ENCODE results near the gene ERP27. TPM values are rescaled to one million over a fixed set of nuclear protein-coding genes. Genes with fewer than 3 reads are reported as not detected.

Gene ERP27
- total and polyA plus RNA-seq, 2 donors: 1.3 to 4.4 TPM

GRCh38 chr12:14962153-14962539, 23.8 kb upstream of the ERP27 start:
- Histone ChIP-seq H3K9me3 (ENCODE audit: control insufficient read depth in 2 of 2, insufficient read depth in 1 of 2, low read length in 1 of 2) (no peaks in the 10 kb centered on the region), H3K4me3 (ENCODE audit: low read length in 2 of 2) (peak overlapping the region; percentile 91), H3K36me3 (ENCODE audit: control insufficient read depth in 2 of 2, insufficient read depth in 2 of 2, low read length in 1 of 2) (peaks cover 9 to 12% of the 10 kb centered on the region in 2 donors), H3K4me1 (ENCODE audit: control insufficient read depth in 2 of 2, insufficient read depth in 2 of 2, low read length in 2 of 2) (peaks cover 9 to 30% of the 10 kb centered on the region in 2 donors), H3K27ac (ENCODE audit: low read depth in 1 of 2, low read length in 1 of 2) (peak overlapping the region; percentile 59 to 99), H3K27me3 (ENCODE audit: control insufficient read depth in 2 of 2, insufficient read depth in 1 of 2, low read length in 1 of 2) (no peaks in the 10 kb centered on the region)
- peak in 2 of 9 donors; percentile 28 to 67 for DNase-seq (ENCODE audit: low read depth in 6 of 9, low spot score in 9 of 9)
- WGBS: 41% methylated on average over 3 of the region's 3 CpGs

GRCh38 chr12:14961466-14962152, 23.3 kb upstream of the ERP27 start, which contains the start of gene ARHGDIB:
TSS of gene ARHGDIB (minus strand) at chr12:14961601. CDS start at chr12:14950712, 10,889 bp downstream.
- Histone ChIP-seq H3K4me1 (ENCODE audit: control insufficient read depth in 2 of 2, insufficient read depth in 2 of 2, low read length in 2 of 2) (peaks cover 12 to 34% of the 10 kb centered on the region in 2 donors), H3K4me3 (ENCODE audit: low read length in 2 of 2) (peak within 1 kb of the TSS; percentile 91), H3K9me3 (ENCODE audit: control insufficient read depth in 2 of 2, insufficient read depth in 1 of 2, low read length in 1 of 2) (no peaks in the 10 kb centered on the region), H3K27me3 (ENCODE audit: control insufficient read depth in 2 of 2, insufficient read depth in 1 of 2, low read length in 1 of 2) (no peaks in the 10 kb centered on the region), H3K27ac (ENCODE audit: low read depth in 1 of 2, low read length in 1 of 2) (peak within 1 kb of the TSS; percentile 99), H3K36me3 (ENCODE audit: control insufficient read depth in 2 of 2, insufficient read depth in 2 of 2, low read length in 1 of 2) (peaks cover 9 to 15% of the 10 kb centered on the region in 2 donors)
- WGBS: 4% methylated on average over 14 of the region's 14 CpGs
- DNase-seq (ENCODE audit: low read depth in 6 of 9, low spot score in 9 of 9): peak in 8 of 9 donors; percentile 75 to 97 (median 92)

GRCh38 chr12:14960548-14961465, 22.5 kb upstream of the ERP27 start:
- WGBS: 2% methylated on average over 13 of the region's 13 CpGs
- Histone ChIP-seq H3K4me3 (ENCODE audit: low read length in 2 of 2) (peak overlapping the region; percentile 91), H3K4me1 (ENCODE audit: control insufficient read depth in 2 of 2, insufficient read depth in 2 of 2, low read length in 2 of 2) (peaks cover 17 to 42% of the 10 kb centered on the region in 2 donors), H3K9me3 (ENCODE audit: control insufficient read depth in 2 of 2, insufficient read depth in 1 of 2, low read length in 1 of 2) (no peaks in the 10 kb centered on the region), H3K36me3 (ENCODE audit: control insufficient read depth in 2 of 2, insufficient read depth in 2 of 2, low read length in 1 of 2) (peaks cover 12 to 19% of the 10 kb centered on the region in 2 donors), H3K27me3 (ENCODE audit: control insufficient read depth in 2 of 2, insufficient read depth in 1 of 2, low read length in 1 of 2) (no peaks in the 10 kb centered on the region), H3K27ac (ENCODE audit: low read depth in 1 of 2, low read length in 1 of 2) (peak overlapping the region; percentile 99)
- DNase-seq (ENCODE audit: low read depth in 6 of 9, low spot score in 9 of 9): peak in 4 of 9 donors; percentile 62 to 82 (median 72)

GRCh38 chr12:14959916-14960496, 21.7 kb upstream of the ERP27 start:
- peak overlapping the region; percentile 91 for H3K4me3 ChIP-seq (ENCODE audit: low read length in 2 of 2)
- H3K27ac ChIP-seq (ENCODE audit: low read depth in 1 of 2, low read length in 1 of 2): peak overlapping the region; percentile 82 to 99
- no peaks in the 10 kb centered on the region for H3K27me3 ChIP-seq (ENCODE audit: control insufficient read depth in 2 of 2, insufficient read depth in 1 of 2, low read length in 1 of 2)
- WGBS: 4% methylated on average over 4 of the region's 4 CpGs
- H3K36me3 ChIP-seq (ENCODE audit: control insufficient read depth in 2 of 2, insufficient read depth in 2 of 2, low read length in 1 of 2): peaks cover 12 to 25% of the 10 kb centered on the region in 2 donors
- peaks cover 17 to 42% of the 10 kb centered on the region in 2 donors for H3K4me1 ChIP-seq (ENCODE audit: control insufficient read depth in 2 of 2, insufficient read depth in 2 of 2, low read length in 2 of 2)
- H3K9me3 ChIP-seq (ENCODE audit: control insufficient read depth in 2 of 2, insufficient read depth in 1 of 2, low read length in 1 of 2): no peaks in the 10 kb centered on the region
- DNase-seq (ENCODE audit: low read depth in 6 of 9, low spot score in 9 of 9): peak in 1 of 9 donors; percentile 54

- H3K9me3 ChIP-seq (ENCODE audit: control insufficient read depth in 2 of 2, insufficient read depth in 1 of 2, low read length in 1 of 2): no peaks in the 10 kb centered on the region
- 4% methylated on average over 3 of the region's 3 CpGs for WGBS
- H3K27ac ChIP-seq (ENCODE audit: low read depth in 1 of 2, low read length in 1 of 2): peak overlapping the region; percentile 82 to 99
- DNase-seq (ENCODE audit: low read depth in 6 of 9, low spot score in 9 of 9): peak in 2 of 9 donors; percentile 37 to 69
- no peaks in the 10 kb centered on the region for H3K27me3 ChIP-seq (ENCODE audit: control insufficient read depth in 2 of 2, insufficient read depth in 1 of 2, low read length in 1 of 2)
- peaks cover 12 to 26% of the 10 kb centered on the region in 2 donors for H3K36me3 ChIP-seq (ENCODE audit: control insufficient read depth in 2 of 2, insufficient read depth in 2 of 2, low read length in 1 of 2)
- H3K4me1 ChIP-seq (ENCODE audit: control insufficient read depth in 2 of 2, insufficient read depth in 2 of 2, low read length in 2 of 2): peaks cover 18 to 43% of the 10 kb centered on the region in 2 donors
- peak overlapping the region; percentile 91 for H3K4me3 ChIP-seq (ENCODE audit: low read length in 2 of 2)
Measured at GRCh38 chr12:14959463-14959862, 21.1 kb upstream of the ERP27 start.

GRCh38 chr12:14959126-14959440, 20.7 kb upstream of the ERP27 start:
- WGBS: 46% methylated on average over 10 of the region's 10 CpGs
- Histone ChIP-seq H3K9me3 (ENCODE audit: control insufficient read depth in 2 of 2, insufficient read depth in 1 of 2, low read length in 1 of 2) (no peaks in the 10 kb centered on the region), H3K4me1 (ENCODE audit: control insufficient read depth in 2 of 2, insufficient read depth in 2 of 2, low read length in 2 of 2) (peaks cover 22 to 47% of the 10 kb centered on the region in 2 donors), H3K4me3 (ENCODE audit: low read length in 2 of 2) (peak overlapping the region; percentile 91), H3K36me3 (ENCODE audit: control insufficient read depth in 2 of 2, insufficient read depth in 2 of 2, low read length in 1 of 2) (peaks cover 12 to 30% of the 10 kb centered on the region in 2 donors), H3K27ac (ENCODE audit: low read depth in 1 of 2, low read length in 1 of 2) (peak overlapping the region; percentile 82 to 99), H3K27me3 (ENCODE audit: control insufficient read depth in 2 of 2, insufficient read depth in 1 of 2, low read length in 1 of 2) (no peaks in the 10 kb centered on the region)
- peak in 1 of 9 donors; percentile 55 for DNase-seq (ENCODE audit: low read depth in 6 of 9, low spot score in 9 of 9)

GRCh38 chr12:14958361-14959125, 20.2 kb upstream of the ERP27 start:
- DNase-seq (ENCODE audit: low read depth in 6 of 9, low spot score in 9 of 9): peak in 2 of 9 donors; percentile 42 to 69
- Histone ChIP-seq H3K4me1 (ENCODE audit: control insufficient read depth in 2 of 2, insufficient read depth in 2 of 2, low read length in 2 of 2) (peaks cover 27 to 51% of the 10 kb centered on the region in 2 donors), H3K27me3 (ENCODE audit: control insufficient read depth in 2 of 2, insufficient read depth in 1 of 2, low read length in 1 of 2) (no peaks in the 10 kb centered on the region), H3K4me3 (ENCODE audit: low read length in 2 of 2) (peak overlapping the region; percentile 91), H3K9me3 (ENCODE audit: control insufficient read depth in 2 of 2, insufficient read depth in 1 of 2, low read length in 1 of 2) (no peaks in the 10 kb centered on the region), H3K36me3 (ENCODE audit: control insufficient read depth in 2 of 2, insufficient read depth in 2 of 2, low read length in 1 of 2) (peaks cover 12 to 32% of the 10 kb centered on the region in 2 donors), H3K27ac (ENCODE audit: low read depth in 1 of 2, low read length in 1 of 2) (peak overlapping the region; percentile 82 to 99)
- 20% methylated on average over 11 of the region's 11 CpGs for WGBS

- no peaks in the 10 kb centered on the region for H3K27me3 ChIP-seq (ENCODE audit: control insufficient read depth in 2 of 2, insufficient read depth in 1 of 2, low read length in 1 of 2)
- no peaks in the 10 kb centered on the region for H3K9me3 ChIP-seq (ENCODE audit: control insufficient read depth in 2 of 2, insufficient read depth in 1 of 2, low read length in 1 of 2)
- H3K4me3 ChIP-seq (ENCODE audit: low read length in 2 of 2): peak overlapping the region; percentile 91
- 67% methylated on average over 5 of the region's 5 CpGs for WGBS
- peaks cover 34 to 49% of the 10 kb centered on the region in 2 donors for H3K4me1 ChIP-seq (ENCODE audit: control insufficient read depth in 2 of 2, insufficient read depth in 2 of 2, low read length in 2 of 2)
- peak in 1 of 9 donors; percentile 58 for DNase-seq (ENCODE audit: low read depth in 6 of 9, low spot score in 9 of 9)
- H3K36me3 ChIP-seq (ENCODE audit: control insufficient read depth in 2 of 2, insufficient read depth in 2 of 2, low read length in 1 of 2): peaks cover 12 to 32% of the 10 kb centered on the region in 2 donors
- H3K27ac ChIP-seq (ENCODE audit: low read depth in 1 of 2, low read length in 1 of 2): peak overlapping the region; percentile 84 to 99
Measured at GRCh38 chr12:14957551-14958168, 19.3 kb upstream of the ERP27 start.
